ENCODE measurements around the gene CMIP. TPM values are rescaled to one million over a fixed set of nuclear protein-coding genes. Genes with fewer than 3 reads are reported as not detected.

The CMIP gene
- polyA plus RNA-seq, 1 of the 3 experiments (the other 2 are of a cell fraction): 5.4 TPM

GRCh38 chr16:81671738-81672597 is 227.4 kb downstream of the CMIP start:
- no peak overlapping the region for H3K4me3 ChIP-seq (ENCODE audit: low read depth in 2 of 2, low read length in 1 of 2)
- H3K79me2 ChIP-seq (ENCODE audit: insufficient read depth): no peaks in the 10 kb centered on the region
- no peak overlapping the region for H3K4me2 ChIP-seq
- no peak for TF ChIP-seq GABPA (IDR thresholded peaks at IDR 0.05; ENCODE audit: low read depth)
- TF ChIP-seq MXI1 (IDR thresholded peaks at IDR 0.05; ENCODE audit: low read depth, low read length): no peak
- TF ChIP-seq FOXM1 (IDR thresholded peaks at IDR 0.05; ENCODE audit: low read depth): no peak
- no peak for TF ChIP-seq EZH2phosphoT487 (IDR thresholded peaks at IDR 0.05; ENCODE audit: borderline replicate concordance, low read depth)
- no peak for TF ChIP-seq MEF2A (IDR thresholded peaks at IDR 0.05; ENCODE audit: borderline replicate concordance, low read depth)
- TF ChIP-seq EP300 (IDR thresholded peaks at IDR 0.05; ENCODE audit: borderline replicate concordance in 1 of 2, low read depth in 1 of 2, low read length in 1 of 2): no peak
- no peak for TF ChIP-seq RCOR1 (IDR thresholded peaks at IDR 0.05; ENCODE audit: low read length)
- TF ChIP-seq NFIC (IDR thresholded peaks at IDR 0.05; ENCODE audit: borderline replicate concordance): no peak
- TF ChIP-seq SIN3A (IDR thresholded peaks at IDR 0.05; ENCODE audit: borderline replicate concordance, low read depth, low read length): no peak
- TF ChIP-seq NRF1 (IDR thresholded peaks at IDR 0.05; ENCODE audit: low read depth, low read length): no peak
- TF ChIP-seq CTCF (IDR thresholded peaks at IDR 0.05): no peak
- no peak for TF ChIP-seq REST (IDR thresholded peaks at IDR 0.05; ENCODE audit: low read depth, low read length)
- TF ChIP-seq RAD21 (IDR thresholded peaks at IDR 0.05; ENCODE audit: low read length): no peak
- no peak for TF ChIP-seq TAF1 (IDR thresholded peaks at IDR 0.05; ENCODE audit: borderline replicate concordance, low read depth, low read length)
- no peak for TF ChIP-seq FOXJ3 (CRISPR knock-in tag; IDR thresholded peaks at IDR 0.05)
- no peak for TF ChIP-seq IRF3 (IDR thresholded peaks at IDR 0.05; ENCODE audit: low read depth, low read length)
- H2AFZ ChIP-seq (ENCODE audit: low read depth): no peak overlapping the region
- no peaks in the 10 kb centered on the region for H3K9me2 ChIP-seq
- H3K27me3 ChIP-seq (ENCODE audit: insufficient read depth): no peaks in the 10 kb centered on the region
- no peak for DNase-seq
- H3K27ac ChIP-seq (ENCODE audit: low read depth in 2 of 2, low read length in 1 of 2): no peak overlapping the region
- no peaks in the 10 kb centered on the region for H4K20me1 ChIP-seq (ENCODE audit: insufficient read depth)
- H3K9me3 ChIP-seq: no peaks in the 10 kb centered on the region
- peaks cover 0 to 10% of the 10 kb centered on the region in 2 experiments; a peak in 1 of 4 replicates for H3K4me1 ChIP-seq (ENCODE audit: control insufficient read depth in 1 of 2, insufficient read depth in 2 of 2, low read depth in 1 of 2, low read length in 1 of 2)
- no peaks in the 10 kb centered on the region for H3F3A ChIP-seq (replicated peaks; ENCODE audit: insufficient read depth)
- H3K9ac ChIP-seq: no peak overlapping the region
- 93% methylated on average over 9 of the region's 14 CpGs for WGBS (ENCODE audit: low lambda C conversion rate)
- ChIA-PET POLR2A (no interaction called here), CTCF (no interaction called here)
- peaks cover 0 to 4% of the 10 kb centered on the region in 2 experiments for H3K36me3 ChIP-seq (replicated peaks in 1 of 2; ENCODE audit: control insufficient read depth in 1 of 2, insufficient read depth in 2 of 2, low read length in 1 of 2)

All from SK-N-SH (cell line).